ENCODE results near the gene CDHR4.
"Not testable (repeated sequence)": the region's sequence is repeated elsewhere in the genome, so short reads cannot be mapped to it uniquely, and the experiment has no call there.

CDHR4 gene, protein sequence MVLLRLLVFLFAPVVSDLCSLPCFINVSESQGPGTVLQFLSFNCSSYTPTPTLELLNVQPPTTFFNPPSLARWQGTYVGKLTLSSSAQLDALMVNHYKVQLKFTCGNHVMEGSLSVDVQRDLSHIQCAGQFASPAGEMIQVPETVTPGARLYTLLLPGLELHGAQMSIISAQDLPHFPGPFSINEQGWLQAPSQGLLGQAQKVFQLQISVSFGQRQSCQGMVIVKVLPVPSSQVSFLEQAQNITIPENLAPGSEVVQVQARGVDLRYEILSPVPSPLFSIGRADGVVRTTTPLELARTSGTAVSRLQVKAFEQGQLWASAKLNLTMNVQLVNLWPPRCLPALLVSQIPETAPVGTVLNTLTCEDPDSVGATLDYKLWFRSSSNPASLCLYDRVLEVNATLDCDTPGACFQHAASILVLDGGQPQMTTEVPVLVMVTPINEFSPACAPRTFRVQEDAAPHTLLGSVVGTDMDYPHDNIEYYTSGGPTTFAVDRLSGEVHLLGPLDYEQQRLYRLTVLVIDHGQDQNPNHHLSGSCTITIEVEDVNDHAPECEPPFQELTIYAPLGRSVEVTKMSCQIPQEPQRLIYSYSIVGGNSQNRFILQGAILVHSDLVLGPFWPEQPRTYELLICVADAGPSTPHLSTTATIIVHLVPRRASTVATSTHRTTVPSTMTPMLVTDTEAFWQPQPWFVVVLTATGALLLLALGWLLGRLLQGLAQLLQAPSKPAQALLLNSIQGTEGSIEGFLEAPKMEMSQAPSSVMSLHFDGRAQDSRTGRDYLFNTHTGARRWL

DNA sequence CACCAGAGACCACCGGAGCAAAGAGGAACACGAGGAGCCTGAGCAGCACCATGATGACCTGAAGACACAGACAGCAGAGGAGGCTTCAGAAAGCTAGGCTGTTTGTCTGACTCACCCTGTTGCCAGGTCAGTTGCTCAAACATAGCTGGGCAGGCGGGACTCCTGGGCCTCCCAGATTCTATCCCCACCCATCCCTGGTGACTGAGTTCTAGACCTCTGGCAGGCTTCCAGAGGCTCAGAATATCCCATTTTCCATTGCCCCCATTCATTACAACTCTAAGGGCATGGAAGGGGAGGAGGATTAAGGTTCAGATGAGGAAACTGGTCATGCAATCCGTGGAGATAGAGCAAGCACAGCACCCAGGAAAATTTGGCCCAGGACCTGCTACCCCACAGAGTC is at the start of gene CDHR4:
Gene CDHR4, minus strand, starts transcription at position 113 of the 400 bp plus-strand sequence. Its CDS starts 61 bp downstream, at position 52.
- DNase-seq (ENCODE audit: low spot score): no peak

DNA sequence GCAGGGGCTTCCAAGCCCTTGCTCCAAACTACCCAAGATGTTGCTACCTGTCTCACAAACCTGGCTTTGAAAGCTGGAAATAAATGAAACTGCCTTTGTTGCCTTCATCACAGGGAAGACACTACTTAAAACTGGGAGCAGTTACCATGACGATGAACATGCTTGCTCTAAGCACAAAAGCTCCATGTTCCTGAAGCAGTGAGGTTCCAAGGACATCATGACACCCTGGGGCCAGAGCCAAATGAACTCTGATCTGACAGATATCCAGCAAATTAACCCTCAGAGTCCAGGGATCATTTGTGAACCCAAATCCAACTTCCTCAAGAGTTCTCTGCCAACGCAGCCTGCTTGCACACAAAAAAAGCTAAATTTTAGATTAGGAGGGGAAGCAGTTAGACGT is 46.0 kb upstream of the CDHR4 start:
- DNase-seq (ENCODE audit: low spot score): no peak

DNA sequence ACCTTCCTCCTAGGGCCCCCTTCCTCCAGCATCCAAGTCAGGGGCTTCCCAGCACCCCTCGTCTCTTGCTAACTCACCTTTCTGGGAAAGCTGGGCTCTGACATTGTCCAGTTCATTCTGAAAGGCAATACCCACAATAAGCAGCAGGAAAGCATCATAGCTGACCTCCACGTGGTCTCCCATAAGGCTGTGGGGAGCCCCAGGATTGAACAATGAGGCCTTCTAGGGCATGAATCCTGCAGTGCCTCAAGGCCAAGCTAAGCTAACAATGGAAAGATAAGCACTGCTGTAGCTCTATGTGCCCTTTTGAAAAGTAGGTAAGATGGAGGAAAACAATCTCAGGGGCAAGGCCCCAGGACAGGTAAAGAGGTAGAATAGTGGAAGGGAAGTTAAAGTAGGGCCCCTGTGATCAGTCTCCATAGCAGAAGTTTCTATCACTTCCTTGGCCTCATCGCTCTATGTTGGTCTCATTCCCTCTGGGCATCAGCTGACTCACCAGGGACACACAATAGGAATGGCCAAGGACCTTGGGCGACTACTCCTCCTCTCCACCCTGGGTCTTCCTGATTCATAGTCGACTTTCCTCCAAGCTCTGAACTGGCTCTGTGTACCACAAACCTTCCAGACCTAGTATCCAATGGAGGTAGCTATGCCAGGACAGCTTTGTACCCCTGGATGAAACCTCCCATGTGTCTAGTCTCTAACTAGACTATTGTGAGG is 45.0 kb upstream of the CDHR4 start:
- peak; percentile 23 for DNase-seq (ENCODE audit: low spot score)

DNA sequence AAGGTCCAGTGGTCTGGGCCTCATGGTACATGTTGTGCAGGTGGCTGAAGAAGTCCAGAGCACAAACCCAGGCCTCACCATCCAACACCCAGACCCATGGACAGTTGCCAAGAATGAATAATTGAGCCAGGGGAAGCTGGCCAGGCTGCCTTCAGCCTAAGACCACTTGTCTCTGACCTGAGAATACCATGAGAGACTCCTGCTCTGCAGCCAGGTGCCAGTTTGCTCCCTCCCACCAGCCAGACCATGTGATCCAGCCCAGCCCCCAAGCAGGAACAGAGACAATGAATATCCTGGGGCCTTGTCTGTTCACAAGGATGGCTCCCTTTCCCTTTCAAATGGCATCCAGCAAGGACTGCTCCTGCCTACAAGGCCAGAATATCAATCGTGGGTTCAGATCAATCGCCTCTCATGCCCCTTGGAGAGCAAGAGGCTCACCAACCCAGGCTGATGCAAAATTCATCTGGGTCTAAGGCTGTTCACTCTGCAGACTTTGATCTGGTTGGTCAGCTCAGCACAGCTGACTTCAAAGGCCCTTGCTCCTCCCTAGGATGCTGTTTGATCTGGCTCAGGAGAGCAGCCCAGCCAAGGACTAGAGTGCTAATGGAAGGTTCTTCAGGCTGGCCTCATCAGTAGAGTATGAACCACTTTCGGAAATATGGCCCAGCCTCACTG is 43.3 kb upstream of the CDHR4 start:
- DNase-seq (ENCODE audit: low spot score): no peak

DNA sequence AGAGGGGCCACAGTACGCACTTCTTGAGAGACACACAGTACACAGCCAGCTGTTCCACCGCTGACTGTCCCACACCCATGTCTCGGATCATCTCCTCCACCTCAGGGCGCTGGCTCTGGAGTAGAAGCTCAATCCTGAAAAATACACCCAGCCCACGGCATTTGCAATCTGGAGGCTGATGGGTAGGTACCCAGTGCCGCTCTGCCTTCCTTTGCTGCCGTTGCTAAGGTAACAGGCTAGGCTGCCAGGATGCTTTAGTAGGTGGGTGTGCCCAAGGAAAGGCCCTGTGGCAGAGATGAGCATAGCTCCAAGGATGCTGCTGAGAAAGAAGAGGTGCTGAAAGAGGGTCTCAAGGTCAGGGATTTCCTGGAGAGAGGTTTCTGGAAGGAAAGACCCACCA is 42.1 kb upstream of the CDHR4 start:
- no peak for DNase-seq (ENCODE audit: low spot score)

DNA sequence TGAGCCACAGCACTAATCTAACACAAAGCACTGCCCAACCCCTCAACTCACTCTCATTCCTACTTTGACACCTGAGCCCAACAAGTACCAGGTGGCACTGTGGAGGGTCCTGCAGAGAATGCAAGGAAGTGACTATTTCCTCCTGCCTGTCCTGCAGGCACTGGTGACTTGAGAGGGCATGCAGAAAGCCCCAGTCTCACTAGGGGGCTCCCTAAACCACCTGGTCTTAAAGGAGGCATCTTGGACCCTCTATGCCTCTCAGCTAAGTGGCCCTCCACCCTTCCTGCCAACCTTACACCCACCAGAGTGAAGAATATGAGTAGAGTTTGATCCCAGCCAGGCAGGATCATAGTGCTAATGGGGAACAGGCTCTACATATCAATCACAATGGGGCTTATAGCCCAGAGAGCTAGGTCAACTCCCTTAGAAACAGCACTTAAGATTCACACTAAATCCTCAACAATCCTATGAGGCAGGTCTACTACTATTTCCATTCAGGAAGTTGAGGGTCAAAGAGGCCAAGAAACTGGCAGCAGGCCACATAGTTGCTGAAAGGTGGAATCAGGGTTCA is 41.5 kb upstream of the CDHR4 start:
- DNase-seq (ENCODE audit: low spot score): peak; percentile 57

DNA sequence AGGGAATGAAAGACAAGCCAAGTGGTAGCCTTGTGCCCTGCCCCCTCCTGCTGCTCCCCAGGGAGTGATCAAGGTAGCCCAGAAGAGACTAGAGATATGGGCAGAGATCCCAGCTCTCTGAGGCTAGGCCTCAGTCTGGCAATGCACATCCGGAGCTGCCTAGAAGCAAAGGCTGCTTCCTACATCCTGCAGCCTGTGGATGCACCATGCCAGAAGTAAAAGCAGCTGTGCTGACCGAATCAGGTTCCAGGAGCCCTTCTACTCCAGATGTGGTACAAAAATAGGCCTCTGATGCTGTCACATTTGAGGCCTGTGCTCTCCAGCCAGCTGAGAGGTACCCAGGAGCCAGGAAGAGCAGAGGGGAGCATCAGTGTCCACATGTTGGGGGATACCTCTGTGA is 40.7 kb upstream of the CDHR4 start:
- DNase-seq (ENCODE audit: low spot score): peak; percentile 49

DNA sequence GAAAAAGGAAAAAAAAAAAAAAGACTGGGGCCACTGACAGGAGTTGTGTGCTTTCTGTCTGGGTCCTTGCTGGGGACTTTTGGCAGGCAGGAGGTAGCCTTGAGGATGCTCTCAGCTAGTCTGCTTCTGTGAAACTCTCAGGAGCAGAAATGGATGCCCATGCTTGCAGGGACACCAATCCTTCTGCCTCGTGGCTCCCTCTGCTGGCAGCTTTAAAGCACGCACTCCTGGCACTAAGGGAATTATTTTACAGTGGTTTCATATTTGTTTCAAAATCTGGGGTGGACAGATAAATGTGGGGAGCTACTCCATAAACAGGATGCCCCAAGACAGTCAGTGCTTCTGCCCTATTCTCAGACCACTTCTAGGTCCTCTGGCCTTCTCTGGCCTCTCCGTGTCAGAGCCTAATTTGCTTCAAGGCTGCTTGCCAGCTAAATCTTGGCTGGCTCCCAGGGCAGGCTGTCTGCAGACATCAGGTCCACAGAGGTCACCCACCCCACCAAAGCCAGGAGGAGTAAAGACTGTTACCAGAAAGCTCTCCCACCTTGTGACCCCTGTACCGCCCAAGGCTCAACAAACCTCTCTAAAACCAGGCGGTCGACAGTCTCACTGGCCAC is 39.6 kb upstream of the CDHR4 start:
- peak; percentile 79 for DNase-seq (ENCODE audit: low spot score)

DNA sequence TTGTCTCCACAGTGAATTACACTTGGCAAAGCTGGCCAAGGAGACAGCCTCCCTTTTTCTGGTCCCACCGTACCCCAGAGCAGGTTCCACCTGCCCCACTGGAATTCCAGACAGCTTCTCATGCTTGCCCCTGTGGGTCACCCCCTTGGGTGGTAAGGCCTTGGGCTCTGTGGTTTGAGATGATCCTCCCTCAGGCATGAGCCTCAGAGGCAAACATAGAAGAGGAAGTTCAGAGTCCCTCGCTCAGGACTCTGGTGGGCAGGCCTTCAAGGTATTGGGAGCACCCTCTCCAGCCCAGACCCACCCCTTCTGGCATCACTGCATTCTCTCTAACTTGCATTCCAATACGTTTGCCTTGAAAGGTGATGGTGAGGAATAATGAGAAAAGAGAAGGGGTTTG is 31.7 kb upstream of the CDHR4 start:
- DNase-seq (ENCODE audit: low spot score): no peak

DNA sequence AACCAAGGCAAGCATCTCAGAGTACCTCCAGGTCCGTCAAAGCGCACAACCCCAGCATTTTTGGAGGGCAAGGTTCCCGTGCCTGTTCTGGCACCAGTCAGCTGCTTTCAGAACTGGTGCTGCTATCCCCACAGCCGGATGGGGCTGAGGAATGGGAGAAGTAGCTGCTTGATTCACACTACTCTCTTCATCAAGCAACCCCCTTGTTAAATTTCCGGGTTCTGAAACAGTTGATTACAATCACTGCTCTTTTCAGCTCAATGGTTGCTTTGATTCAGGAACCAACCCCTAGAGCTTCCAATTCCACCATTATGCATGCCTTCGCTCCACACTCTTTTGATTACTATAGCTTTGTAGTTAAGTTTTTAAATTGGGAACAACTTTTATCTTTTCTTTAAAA is 26.3 kb upstream of the CDHR4 start:
- DNase-seq (ENCODE audit: low spot score): no peak

DNA sequence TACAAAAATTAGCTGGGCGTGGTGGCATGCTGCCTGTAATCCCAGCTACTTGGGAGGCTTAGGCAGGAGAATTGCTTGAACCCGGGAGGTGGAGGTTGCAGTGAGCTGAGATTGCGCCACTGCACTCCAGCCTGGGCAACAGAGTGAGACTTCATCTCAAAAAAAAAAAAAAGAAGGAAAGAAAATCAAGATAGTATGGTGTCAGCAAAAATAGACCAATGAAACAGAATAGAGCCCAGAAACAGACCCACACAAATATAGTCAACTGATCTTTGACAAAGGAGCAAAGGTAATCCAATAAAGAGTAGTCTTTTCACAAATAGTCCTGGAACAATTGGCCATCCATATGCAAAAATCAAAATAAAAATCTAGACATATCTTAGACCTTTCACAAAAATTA is 23.5 kb upstream of the CDHR4 start:
- not testable (repeated sequence) for DNase-seq (ENCODE audit: low spot score)

DNA sequence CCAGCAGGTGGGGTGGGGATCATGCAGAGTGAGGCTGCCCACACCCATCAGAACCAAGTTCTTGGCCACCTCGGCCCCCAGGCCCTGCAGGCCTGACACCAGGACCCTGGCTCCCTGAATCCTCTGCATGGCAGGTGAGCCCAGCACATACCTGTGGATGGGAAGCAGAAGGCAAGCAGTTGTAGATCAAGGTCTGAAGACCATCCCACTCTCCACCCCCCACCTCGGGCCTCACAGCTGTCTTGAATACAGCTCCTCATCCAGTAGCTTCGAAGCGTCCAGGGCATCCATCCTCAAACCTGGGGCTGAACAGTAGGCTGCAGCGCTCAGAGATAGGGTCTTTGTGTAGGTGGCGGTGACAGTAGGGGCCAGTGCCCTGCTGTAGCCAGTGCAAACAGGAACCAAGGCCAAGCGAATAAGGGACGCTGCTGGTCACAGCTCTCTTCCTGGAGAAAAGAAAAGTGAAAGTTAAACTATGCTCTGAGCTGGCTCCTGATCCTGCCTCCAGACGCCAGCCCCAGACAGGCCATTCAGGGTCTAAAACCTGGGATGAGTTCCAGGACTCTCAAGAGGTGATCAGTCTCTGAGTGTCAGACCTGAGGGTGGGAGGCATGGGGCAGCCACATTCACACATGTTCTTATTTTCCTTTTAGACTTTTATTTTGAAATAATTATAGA is 14.0 kb upstream of the CDHR4 start, which contains the start of gene UBA7:
Gene UBA7, minus strand, starts transcription at position 457 of the 678 bp plus-strand sequence. Its CDS starts 166 bp downstream, at position 291.
- peak; percentile 79 for DNase-seq (ENCODE audit: low spot score)

DNA sequence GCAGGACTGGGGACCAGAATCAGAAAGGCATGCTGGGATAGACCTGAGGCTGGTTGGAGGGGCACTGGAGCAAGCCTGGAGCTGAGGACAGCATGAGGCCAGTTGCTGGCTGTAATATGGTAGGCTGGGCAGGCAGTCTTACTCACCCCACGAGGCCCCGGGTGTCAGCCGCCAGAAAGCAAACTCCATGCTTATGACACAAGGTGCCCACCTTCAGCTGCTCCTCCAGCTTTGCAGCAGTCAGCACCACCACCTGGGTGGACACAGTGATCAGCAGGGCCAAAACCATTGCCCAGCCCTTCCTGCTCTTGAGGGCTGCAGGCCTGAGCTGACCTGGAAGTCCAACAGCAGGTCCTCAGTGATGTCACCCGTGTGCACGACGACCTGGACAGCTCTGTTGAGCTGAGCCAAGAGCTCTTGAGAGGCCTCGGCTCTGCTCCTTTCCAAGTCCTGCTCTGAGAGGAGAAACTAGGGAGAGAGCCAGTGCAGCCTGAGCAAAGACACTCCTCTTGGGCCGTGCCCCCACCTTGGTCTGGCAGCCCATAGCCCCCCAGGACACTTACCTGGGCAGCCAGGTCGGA is 13.3 kb upstream of the CDHR4 start:
- no peak for DNase-seq (ENCODE audit: low spot score)

DNA sequence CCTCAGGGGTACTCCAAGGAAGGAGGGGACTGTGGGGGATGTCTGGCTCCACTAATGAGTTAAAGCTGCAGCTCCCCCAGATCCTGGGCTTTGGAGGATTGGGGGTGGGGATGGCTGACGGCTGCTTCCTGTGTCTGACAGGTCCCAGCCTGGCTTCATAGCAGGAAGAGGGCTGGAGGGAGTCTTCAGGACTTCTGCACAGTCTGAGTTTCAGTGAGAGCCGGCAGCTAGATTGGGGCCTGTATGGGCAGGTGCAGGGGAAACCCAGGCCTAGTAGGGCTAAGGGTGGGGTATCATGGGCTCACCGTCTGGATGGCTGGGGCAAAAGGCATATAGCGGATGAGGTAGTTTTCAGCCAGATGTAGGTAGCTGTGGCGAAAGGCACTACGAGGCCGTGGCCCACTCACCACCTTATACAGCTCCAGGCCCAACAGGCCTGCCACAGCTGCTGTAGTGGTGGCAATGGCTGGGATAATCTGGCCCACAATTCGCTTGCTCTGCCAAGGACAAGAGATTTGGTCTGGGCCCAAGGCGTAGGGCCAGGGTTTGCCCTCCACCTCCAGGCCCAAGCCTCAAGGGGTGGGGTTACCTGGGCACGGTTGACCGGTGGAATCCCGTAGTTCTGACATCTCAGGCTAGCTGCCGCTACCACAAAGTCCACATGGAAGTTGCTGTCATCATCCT is 7.9 kb upstream of the CDHR4 start:
- DNase-seq (ENCODE audit: low spot score): peak; percentile 55

DNA sequence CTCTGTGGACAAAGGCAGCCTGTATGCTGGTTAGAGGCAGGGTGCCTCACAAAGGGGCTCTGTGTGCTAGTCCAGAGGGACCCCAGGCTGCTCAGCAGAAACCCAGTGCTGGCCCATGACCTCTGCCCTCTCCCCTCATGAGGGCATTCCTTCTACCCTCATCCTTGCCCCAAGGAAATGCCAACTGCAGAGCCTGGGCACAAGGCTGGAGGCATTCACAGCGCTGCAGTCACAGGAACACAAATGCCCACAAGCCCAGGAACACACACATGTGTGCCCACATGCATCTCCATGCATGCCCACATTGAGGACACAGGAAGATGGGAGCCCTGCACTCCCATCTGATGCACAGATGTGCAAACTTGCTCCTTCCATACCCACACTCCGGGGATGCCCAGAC is 7.2 kb upstream of the CDHR4 start:
- DNase-seq (ENCODE audit: low spot score): peak; percentile 16

DNA sequence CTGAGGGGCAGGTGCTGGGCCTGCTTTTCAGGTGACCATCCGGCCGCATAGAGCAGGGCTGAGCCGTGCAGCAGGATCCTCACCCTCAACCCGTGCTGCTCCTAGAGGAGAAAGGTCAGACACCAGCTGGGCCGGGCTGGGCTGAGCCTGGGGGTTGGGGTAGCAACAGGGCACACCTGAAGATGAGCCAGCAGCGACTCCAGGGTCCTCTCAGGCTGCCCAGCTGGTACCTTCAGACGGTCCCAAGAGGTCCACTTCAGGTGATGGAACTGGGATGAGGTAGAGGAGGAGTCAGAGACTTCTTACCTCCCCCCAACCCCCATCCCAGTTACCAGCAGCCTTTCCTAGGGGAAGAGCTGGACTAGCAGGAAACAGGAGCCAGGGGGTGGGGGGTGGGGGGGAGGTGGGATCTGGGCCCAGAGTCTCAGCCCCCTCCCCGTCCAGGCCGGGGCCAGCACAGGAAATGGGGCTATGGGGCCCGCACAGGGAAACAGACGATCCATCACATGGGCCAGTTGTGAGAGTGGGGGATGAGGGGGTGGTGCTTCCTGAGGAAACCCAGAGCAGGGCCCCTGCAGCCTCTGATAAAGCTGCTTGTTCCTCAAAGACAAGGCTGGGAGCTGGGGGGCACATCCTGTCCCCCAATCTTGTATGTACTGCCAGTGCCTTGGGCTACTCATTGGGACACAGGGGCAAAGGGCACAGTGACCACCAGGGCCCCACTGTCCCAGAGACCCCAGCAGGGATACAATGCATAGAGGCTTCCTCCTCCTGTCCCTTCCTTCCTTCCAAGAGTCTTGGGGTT is 6.4 kb upstream of the CDHR4 start:
- DNase-seq (ENCODE audit: low spot score): peak; percentile 82

DNA sequence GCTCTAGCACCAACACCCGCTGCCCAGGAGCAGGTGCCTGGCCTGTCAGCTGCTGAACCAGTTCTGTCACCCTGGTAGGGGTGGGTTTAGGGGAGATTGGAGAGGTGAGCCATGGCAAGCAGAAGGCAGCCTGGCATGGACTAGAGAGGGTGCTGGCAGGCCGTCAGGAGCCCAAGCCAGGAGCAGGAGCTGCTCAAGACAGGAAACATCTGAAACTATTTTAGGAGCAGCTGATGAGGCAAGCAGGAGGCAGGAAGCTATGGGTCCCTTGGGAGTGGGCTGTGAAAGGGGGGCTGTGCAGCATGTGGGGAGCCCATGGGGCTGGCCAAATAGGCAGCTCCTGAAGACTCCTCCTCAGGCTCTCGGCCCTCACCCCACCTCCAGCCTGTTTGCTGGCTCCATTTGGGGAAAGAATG is 5.7 kb upstream of the CDHR4 start:
- DNase-seq (ENCODE audit: low spot score): peak; percentile 97

DNA sequence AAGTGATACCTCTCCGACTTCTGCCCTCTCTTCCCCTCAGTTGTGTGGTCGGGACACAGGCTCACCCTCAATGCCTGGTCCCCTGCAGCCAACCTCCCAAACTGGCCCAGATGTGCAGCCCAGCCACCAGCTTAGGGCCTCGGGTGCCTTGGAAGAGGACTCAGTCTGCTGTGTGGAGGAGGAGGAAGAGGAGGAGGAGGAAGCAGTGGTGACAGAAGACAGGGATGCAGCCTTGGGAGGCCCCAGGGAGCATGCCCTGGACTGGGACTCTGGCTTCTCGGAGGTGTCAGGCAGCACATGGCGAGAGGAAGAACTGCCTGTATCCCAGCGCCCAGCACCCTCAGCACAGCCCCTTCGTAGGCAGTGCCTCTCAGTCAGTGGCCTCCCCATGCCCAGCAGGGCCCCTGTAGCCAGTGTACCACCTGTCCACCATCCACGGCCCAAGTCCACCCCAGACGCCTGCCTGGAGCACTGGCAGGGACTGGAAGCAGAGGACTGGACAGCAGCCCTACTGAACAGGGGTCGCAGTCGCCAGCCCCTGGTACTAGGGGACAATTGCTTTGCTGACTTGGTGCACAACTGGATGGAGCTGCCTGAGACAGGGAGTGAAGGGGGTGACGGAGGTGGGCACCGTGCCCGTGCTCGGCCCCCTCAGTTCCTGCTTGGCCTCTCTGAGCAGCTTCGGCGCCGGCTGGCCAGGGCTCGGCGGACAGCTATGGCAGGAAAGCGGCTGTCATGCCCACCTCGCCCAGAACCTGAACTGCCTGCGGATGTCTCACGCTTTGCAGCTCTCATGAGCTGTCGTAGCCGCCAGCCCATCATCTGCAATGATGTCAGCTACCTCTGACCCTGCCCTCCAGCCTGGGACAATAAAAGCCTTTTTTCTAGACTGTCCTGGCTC is 4.7 kb upstream of the CDHR4 start:
- DNase-seq (ENCODE audit: low spot score): peak; percentile 94
